Posterior cingulate gyrus (tissue), 11 donors: Measurements from ENCODE around the gene PDF.
"Not testable (repeated sequence)": the region's sequence is repeated elsewhere in the genome, so short reads cannot be mapped to it uniquely, and the experiment has no call there.

Source experiments
- DNase-seq, 10 donors: peaks; one replicate each; pipeline versions ENCODE4 v3.0.0 to v3.0.0-alpha.2; 2020 to 2021; ENCODE audit warnings: mixed read lengths in 3 of 10
- intact Hi-C: fragments of 100-400 bp; cut with DNase I; formaldehyde crosslinking; loops from one replicate; pipeline ENCODE4 v1.15.1; 2023

Gene PDF

GRCh38 chr16:69319381-69319780, 11.0 kb downstream of the PDF start:
- DNase-seq, result peak in 1 of 10 donors; percentile 17
- intact Hi-C loops, result no loop called here

DNA sequence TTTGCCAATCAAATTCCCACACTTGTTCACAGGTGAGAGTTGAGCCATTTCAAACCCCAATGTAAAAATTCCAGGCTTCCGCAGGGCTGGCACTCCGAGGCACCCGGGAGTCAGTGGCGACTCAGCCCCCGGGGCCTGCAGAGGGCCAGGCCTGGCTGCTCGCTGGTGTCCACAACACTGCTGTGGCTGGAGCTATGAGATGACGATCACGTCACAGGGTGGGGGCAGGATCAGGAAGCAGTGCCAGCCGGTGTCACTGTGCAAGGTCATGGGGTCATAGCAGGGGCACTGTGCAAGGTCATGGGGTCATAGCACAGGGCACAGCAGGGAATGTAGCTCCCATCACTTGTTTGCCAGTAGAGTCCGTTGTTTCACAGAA, 11.5 kb downstream of the PDF start:
- intact Hi-C loops, result no loop called here
- peak in 1 of 10 donors; percentile 17 for DNase-seq

DNA sequence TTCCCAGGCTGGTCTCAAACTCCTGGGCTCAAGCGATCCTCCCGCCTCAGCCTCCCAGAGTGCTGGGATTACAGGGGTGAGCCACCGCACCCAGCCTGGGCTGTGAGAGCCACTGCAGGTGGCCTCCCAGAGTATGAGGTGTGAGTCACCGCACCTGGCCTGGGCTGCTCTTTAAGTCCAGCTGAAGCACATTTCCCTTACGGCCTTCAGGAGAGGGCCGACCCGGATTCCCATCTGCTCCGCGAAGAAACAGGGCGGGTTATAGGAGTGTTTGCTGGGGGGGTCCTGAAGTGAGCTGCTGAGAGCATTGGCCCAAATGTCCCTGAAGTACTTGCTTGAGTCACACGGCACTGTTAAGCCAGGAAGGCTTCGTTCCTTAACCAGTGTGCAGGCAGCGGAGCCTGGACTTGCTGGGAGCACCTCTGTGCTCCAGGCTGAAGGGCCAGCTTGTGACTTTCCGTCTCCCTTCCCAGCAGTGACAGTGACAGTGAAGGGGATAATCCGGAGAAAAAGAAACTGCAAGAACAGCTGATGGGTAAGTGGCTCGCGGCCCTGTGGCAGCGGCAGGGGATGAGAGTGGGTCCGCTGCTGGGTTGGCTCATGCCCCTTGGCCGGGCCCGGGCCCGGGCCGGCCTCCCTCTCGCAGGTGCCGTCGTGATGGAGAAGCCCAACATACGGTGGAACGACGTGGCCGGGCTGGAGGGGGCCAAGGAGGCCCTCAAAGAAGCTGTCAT, 12.0 kb downstream of the PDF start:
- intact Hi-C loops, result no loop called here
- DNase-seq, result peak in 1 of 10 donors; percentile 53

- intact Hi-C loops, result no loop called here
- peak in 1 of 10 donors; percentile 73 for DNase-seq
Measured at GRCh38 chr16:69316595-69317034, 13.8 kb downstream of the PDF start.

- peak in 2 of 10 donors; percentile 63 to 80 for DNase-seq
Measured at GRCh38 chr16:69315486-69316311, 14.7 kb downstream of the PDF start.

DNA sequence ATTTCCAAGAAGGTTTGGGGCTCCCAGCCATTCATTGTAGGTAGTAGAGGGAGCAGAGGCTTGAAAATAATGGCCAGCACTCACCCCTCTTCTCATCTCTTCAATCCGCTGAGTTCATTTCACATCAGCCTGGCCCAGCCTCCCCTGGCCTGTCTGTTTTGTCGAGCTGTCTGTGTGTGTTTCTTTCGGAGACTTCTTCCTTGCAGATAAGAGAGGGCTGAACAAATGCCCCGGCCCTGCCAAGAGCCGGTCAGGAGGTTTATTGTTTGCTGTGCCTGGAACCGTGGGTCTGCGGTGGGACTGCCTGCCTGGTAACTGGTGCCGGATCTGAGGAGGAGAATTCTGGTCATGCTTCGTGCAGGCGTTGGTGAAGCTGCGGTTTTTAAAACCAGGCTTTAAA, 15.9 kb downstream of the PDF start:
- peak in 2 of 10 donors; percentile 59 to 63 for DNase-seq
- intact Hi-C loops, result no loop called here

More at GRCh38 chr16:69315486-69316311, 14.7 kb downstream of the PDF start:
- intact Hi-C loops, result no loop called here

DNA sequence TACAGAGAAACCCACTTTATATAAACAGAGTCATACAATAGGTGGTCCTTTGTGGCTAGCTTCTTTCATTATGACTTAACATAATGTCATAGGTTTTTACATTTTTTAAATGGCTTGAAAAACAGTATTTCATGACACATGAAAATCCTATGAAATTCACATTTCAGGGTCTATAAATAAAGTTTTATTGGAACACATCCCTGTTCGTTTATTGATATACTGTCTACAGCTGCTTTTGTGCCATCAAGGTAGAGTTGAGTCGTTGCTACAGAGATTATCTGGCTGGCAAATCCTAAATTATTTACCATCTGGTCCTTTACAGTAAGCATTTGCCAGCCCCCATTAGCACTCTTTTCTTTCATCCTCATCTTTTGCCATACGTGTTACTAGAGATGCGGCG, 16.9 kb downstream of the PDF start:
- peak in 1 of 10 donors; percentile 16 for DNase-seq
- intact Hi-C loops, result no loop called here

- peak in 3 of 10 donors; percentile 77 to 88 (median 86) for DNase-seq
- intact Hi-C loops, result loop anchor here (1.0 kb wide), 1 partner anchor 28 kb away; the partner anchor contains the start of genes COG8 and NIP7
Measured at GRCh38 chr16:69311533-69312387, 18.6 kb downstream of the PDF start.

- peak; percentile 92 to 99 (median 96) for DNase-seq
- intact Hi-C loops, result loop anchor here (1.0 kb wide), 1 partner anchor 28 kb away; the partner anchor contains the start of genes COG8 and NIP7
Measured at GRCh38 chr16:69310653-69311532, 19.5 kb downstream of the PDF start, which contains the start of gene VPS4A. TSS of gene VPS4A (plus strand) at chr16:69311350. CDS start at chr16:69311512, 162 bp downstream.

- intact Hi-C loops, result no loop called here
- peak in 7 of 10 donors; percentile 24 to 90 (median 38) for DNase-seq
Measured at GRCh38 chr16:69309316-69309715, 21.1 kb downstream of the PDF start.

- intact Hi-C loops, result no loop called here
- no peak for DNase-seq
Measured at GRCh38 chr16:69307856-69308255, 22.5 kb downstream of the PDF start.

DNA sequence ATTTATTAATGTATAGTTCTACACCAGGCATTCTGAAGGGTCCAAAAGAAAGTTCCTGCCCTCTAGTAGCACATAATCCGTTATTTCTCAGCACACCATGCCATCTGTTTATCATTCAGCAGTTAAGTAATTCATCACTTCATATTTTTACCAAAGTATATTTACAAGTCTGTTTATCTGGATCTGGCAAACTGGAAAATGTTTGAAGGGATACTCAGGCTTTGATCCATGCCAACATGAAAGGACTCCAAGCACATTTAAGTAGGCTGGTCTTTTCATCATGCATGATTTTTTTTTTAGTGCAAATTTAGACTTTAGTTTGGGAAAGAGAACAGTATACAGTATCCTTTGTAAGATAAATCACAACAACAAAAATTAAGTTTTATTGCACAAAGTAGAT, 23.3 kb downstream of the PDF start:
- intact Hi-C loops, result no loop called here
- no peak for DNase-seq

GRCh38 chr16:69306031-69306430, 24.4 kb downstream of the PDF start:
- intact Hi-C loops, result no loop called here
- no peak for DNase-seq

- intact Hi-C loops, result no loop called here
- DNase-seq, result no peak
Measured at GRCh38 chr16:69302301-69302700, 28.1 kb downstream of the PDF start.

- intact Hi-C loops, result no loop called here
- DNase-seq, result peak in 1 of 10 donors; percentile 44
Measured at GRCh38 chr16:69301861-69302260, 28.5 kb downstream of the PDF start.

GRCh38 chr16:69301187-69301586, 29.2 kb downstream of the PDF start:
- intact Hi-C loops, result no loop called here
- no peak for DNase-seq

GRCh38 chr16:69298261-69298660, 32.1 kb downstream of the PDF start:
- no peak for DNase-seq

GRCh38 chr16:69296771-69297170, 33.6 kb downstream of the PDF start:
- intact Hi-C loops, DNase-seq: not testable (repeated sequence)

More at GRCh38 chr16:69298261-69298660, 32.1 kb downstream of the PDF start:
- intact Hi-C loops, result no loop called here

- intact Hi-C loops, result no loop called here
- no peak for DNase-seq
Measured at GRCh38 chr16:69294051-69294450, 36.3 kb downstream of the PDF start.
